HepG2 (cell line): ENCODE measurements around the gene TPGS1. TPM values are rescaled to one million over a fixed set of nuclear protein-coding genes. Genes with fewer than 3 reads are reported as not detected.

Experiments
- ATF3 ChIP-seq: sonication (generic); formaldehyde crosslinking; IDR thresholded peaks from 2 replicates; pipeline ENCODE4 v1.4.0; 2020; ENCODE audit warnings: missing genetic modification reagents
- MBD4 ChIP-seq: IDR thresholded peaks from 2 replicates; pipeline ENCODE4 v1.6.1; 2012; ENCODE audit warnings: low read length, inconsistent platforms, borderline replicate concordance
- NFATC3 ChIP-seq: sonication (generic); formaldehyde crosslinking; IDR thresholded peaks from 2 replicates; pipeline ENCODE4 v1.5.1; 2020; ENCODE audit warnings: mild to moderate bottlenecking, missing genetic modification reagents
- PHF21A ChIP-seq: sonication (generic); formaldehyde crosslinking; IDR thresholded peaks from 2 replicates; pipeline ENCODE4 v1.5.0; 2020; ENCODE audit warnings: mild to moderate bottlenecking, missing genetic modification reagents
- PRDM10 ChIP-seq: sonication (generic); formaldehyde crosslinking; IDR thresholded peaks from 2 replicates; pipeline ENCODE4 v1.4.0; 2020; ENCODE audit warnings: low read depth, missing genetic modification reagents
- RFX1 ChIP-seq: fragments of 450-650 bp; IDR thresholded peaks from 2 replicates; pipeline ENCODE4 v1.6.1; 2017
- ZFP91 ChIP-seq: sonication (generic); formaldehyde crosslinking; IDR thresholded peaks from 2 replicates; pipeline ENCODE4 v1.9.0; 2022; ENCODE audit warnings: missing genetic modification reagents, mild to moderate bottlenecking, borderline replicate concordance
- ZNF232 ChIP-seq: sonication (generic); formaldehyde crosslinking; IDR thresholded peaks from 2 replicates; pipeline ENCODE4 v1.4.0; 2020; ENCODE audit warnings: missing genetic modification reagents, borderline replicate concordance
- ZNF318 ChIP-seq: sonication (generic); formaldehyde crosslinking; IDR thresholded peaks from 2 replicates; pipeline ENCODE4 v1.4.0; 2020; ENCODE audit warnings: mild to moderate bottlenecking, missing genetic modification reagents
- ZNF605 ChIP-seq: sonication (generic); formaldehyde crosslinking; IDR thresholded peaks from 2 replicates; pipeline ENCODE4 v1.8.0; 2022; ENCODE audit warnings: mild to moderate bottlenecking, missing genetic modification reagents
- polyA plus RNA-seq, 8 experiments: library from polyadenylated mRNA; depleted of rRNA in 3 of 8; stranded (reverse) in 7 of 8; unstranded in 1 of 8; fragments of >200 nt; fragmentation: Illumina TruSeq in 4 of 8; extraction: Trizol in 4 of 8; gene quantifications; 2 replicates each; pipeline versions ENCODE4 v1.2.1 to v1.2.3, GENCODE V29; 2011 to 2016; ENCODE audit warnings: low read depth in 4 of 8, missing spikeins in 1 of 8, mixed read lengths in 1 of 8; ENCODE audit not compliant: insufficient read depth in 1 of 8
- total RNA-seq, 5 experiments: library from RNA; depleted of rRNA; stranded (reverse); fragments of >200 nt; fragmentation: Illumina TruSeq; extraction: Trizol; gene quantifications; 2 replicates each; pipeline ENCODE4 v1.2.3, GENCODE V29; 2016; ENCODE audit warnings: low read depth in 1 of 5
- TF ChIP-seq, protein P1 (sequence below): sonication (generic); formaldehyde crosslinking; IDR thresholded peaks from 2 replicates; pipeline ENCODE4 v1.8.1; 2023; ENCODE audit warnings: missing genetic modification reagents, mild to moderate bottlenecking, borderline replicate concordance

The TPGS1 gene
- total and polyA plus RNA-seq, 2 of the 13 experiments (the other 11 are each of a cell fraction or from before 2014, with no cell fraction given), result 1.1 to 6.2 TPM

- TF ChIP-seq ATF3 (CRISPR knock-in tag) (no peak), RFX1 (peak; percentile 97), PRDM10 (CRISPR knock-in tag) (no peak), ZFP91 (CRISPR knock-in tag) (peak; percentile 60), MBD4 (no peak), ZNF318 (CRISPR knock-in tag) (no peak), ZNF232 (CRISPR knock-in tag) (no peak), NFATC3 (CRISPR knock-in tag) (no peak), ZNF605 (CRISPR knock-in tag) (peak; percentile 69; the same call in 1 of the 2 replicates), PHF21A (peak; percentile 14; the same call in 1 of the 2 replicates)
- TF ChIP-seq, protein P1, sequence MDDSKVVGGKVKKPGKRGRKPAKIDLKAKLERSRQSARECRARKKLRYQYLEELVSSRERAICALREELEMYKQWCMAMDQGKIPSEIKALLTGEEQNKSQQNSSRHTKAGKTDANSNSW, result no peak; the same call in 1 of the 2 replicates
These were observed 652 bp upstream of the TPGS1 start (continued) for GRCh38 chr19:506404-507285.
